CD14-positive monocyte (primary cell): ENCODE results near the gene GRK5. TPM values are rescaled to one million over a fixed set of nuclear protein-coding genes. Genes with fewer than 3 reads are reported as not detected.

Experiments used
- DNase-seq, 3 donors: peaks; one replicate each; pipeline ENCODE4 v3.0.0-alpha.2; 2011 to 2022
- H2AFZ ChIP-seq: 2 replicates; pipeline ENCODE4 v1.6.0; 2012; ENCODE audit warnings: mild to moderate bottlenecking, low read depth, low read length, inconsistent platforms; ENCODE audit not compliant: insufficient read depth, poor library complexity, severe bottlenecking
- H3K27ac ChIP-seq, 2 donors: 1 replicate in 1 of 2; 2 replicates in 1 of 2; pipeline ENCODE4 v1.5.1; 2012 to 2013; ENCODE audit warnings: low read length in 2 of 2, control low read depth in 1 of 2, inconsistent platforms in 1 of 2, low read depth in 1 of 2, mild to moderate bottlenecking in 1 of 2
- H3K27me3 ChIP-seq, 2 donors: one replicate each; pipeline versions ENCODE4 v1.6.0 to v1.6.1; 2011 to 2013; ENCODE audit warnings: low read length in 2 of 2; ENCODE audit not compliant: control insufficient read depth in 2 of 2, insufficient read depth in 2 of 2
- H3K36me3 ChIP-seq, 2 donors: replicated peaks in 1 of 2; 1 replicate in 1 of 2; 2 replicates in 1 of 2; pipeline versions ENCODE4 v1.5.1 to v1.6.1; 2012 to 2013; ENCODE audit warnings: low read length in 2 of 2, control low read depth in 1 of 2, inconsistent platforms in 1 of 2, mild to moderate bottlenecking in 1 of 2; ENCODE audit not compliant: insufficient read depth in 2 of 2, control insufficient read depth in 1 of 2
- H3K4me1 ChIP-seq, 2 donors: 1 replicate in 1 of 2; 2 replicates in 1 of 2; pipeline versions ENCODE4 v1.5.1 to v1.6.1; 2012 to 2013; ENCODE audit warnings: low read length in 2 of 2, control low read depth in 1 of 2, inconsistent platforms in 1 of 2, mild to moderate bottlenecking in 1 of 2, moderate library complexity in 1 of 2; ENCODE audit not compliant: insufficient read depth in 2 of 2, control insufficient read depth in 1 of 2
- H3K4me2 ChIP-seq: replicated peaks from 2 replicates; pipeline ENCODE3; 2012; ENCODE audit warnings: low read length, moderate library complexity, mild to moderate bottlenecking; ENCODE audit not compliant: poor library complexity, severe bottlenecking; ENCODE audit errors: extremely low read depth
- H3K4me3 ChIP-seq, 3 experiments: fragments of 200-600 bp in 1 of 3; sonication (generic) in 1 of 3; replicated peaks in 1 of 3; 1 replicate in 2 of 3; 2 replicates in 1 of 3; pipeline ENCODE4 v1.5.1; 2011 to 2013; ENCODE audit warnings: low read length in 3 of 3, mild to moderate bottlenecking in 3 of 3, control low read depth in 2 of 3, low read depth in 2 of 3, inconsistent platforms in 1 of 3, moderate library complexity in 1 of 3
- H3K79me2 ChIP-seq: 2 replicates; pipeline ENCODE4 v1.6.0; 2012; ENCODE audit warnings: mild to moderate bottlenecking, control low read depth, inconsistent platforms, low read length, moderate library complexity; ENCODE audit not compliant: insufficient read depth
- H3K9ac ChIP-seq: 2 replicates; pipeline ENCODE4 v1.6.0; 2017; ENCODE audit warnings: low read length, mild to moderate bottlenecking; ENCODE audit not compliant: insufficient read depth, poor library complexity, severe bottlenecking
- H3K9me3 ChIP-seq, 2 donors: replicated peaks in 1 of 2; 1 replicate in 1 of 2; 2 replicates in 1 of 2; pipeline versions ENCODE4 v1.5.1 to v1.6.1; 2012 to 2013; ENCODE audit warnings: low read length in 2 of 2, control low read depth in 1 of 2; ENCODE audit not compliant: control insufficient read depth in 1 of 2, insufficient read depth in 1 of 2
- H4K20me1 ChIP-seq: 2 replicates; pipeline ENCODE4 v1.6.0; 2012; ENCODE audit warnings: mild to moderate bottlenecking, low read length, control low read depth, moderate library complexity; ENCODE audit not compliant: insufficient read depth
- H3K27ac Mint-ChIP-seq, 7 donors: one replicate each; pipeline ENCODE4 v1.8.0; 2020; ENCODE audit warnings: mild to moderate bottlenecking in 7 of 7, mixed read lengths in 7 of 7, moderate library complexity in 6 of 7, inconsistent platforms in 2 of 7
- H3K27me3 Mint-ChIP-seq, 3 donors: one replicate each; pipeline ENCODE4 v1.8.0; 2021 to 2022; ENCODE audit warnings: low read depth in 3 of 3, mild to moderate bottlenecking in 3 of 3, mixed read lengths in 3 of 3, moderate library complexity in 3 of 3, inconsistent platforms in 1 of 3
- H3K36me3 Mint-ChIP-seq, 2 donors: one replicate each; pipeline ENCODE4 v1.8.0; 2020; ENCODE audit warnings: mixed read lengths in 2 of 2, inconsistent platforms in 1 of 2, mild to moderate bottlenecking in 1 of 2
- H3K4me1 Mint-ChIP-seq: one replicate; pipeline ENCODE4 v1.8.0; 2020; ENCODE audit warnings: mild to moderate bottlenecking, mixed read lengths
- H3K4me3 Mint-ChIP-seq, 2 donors: one replicate each; pipeline ENCODE4 v1.8.0; 2020; ENCODE audit warnings: mild to moderate bottlenecking in 2 of 2, mixed read lengths in 2 of 2, moderate library complexity in 1 of 2
- H3K9me3 Mint-ChIP-seq, 7 donors: one replicate each; pipeline ENCODE4 v1.8.0; 2020 to 2022; ENCODE audit warnings: mixed read lengths in 7 of 7, mild to moderate bottlenecking in 6 of 7, moderate library complexity in 6 of 7, inconsistent platforms in 2 of 7
- CTCF ChIP-seq: fragments of 200-600 bp; IDR thresholded peaks from one replicate; pipeline ENCODE4 v1.8.0; 2022; ENCODE audit warnings: antibody characterized with exemption, mild to moderate bottlenecking
- WGBS: methylation state at CpG from one replicate; pipeline ENCODE4 v1.1.5; 2013; ENCODE audit warnings: missing lambda C conversion rate; ENCODE audit not compliant: insufficient coverage; 5-methylcytosine and 5-hydroxymethylcytosine counted together
- intact Hi-C, 2 donors: fragments of 100-400 bp; cut with micrococcal nuclease; formaldehyde crosslinking; loops; one replicate each; pipeline versions ENCODE4 v1.15.0 to v1.15.1; 2023
- polyA plus RNA-seq, 3 donors: library from polyadenylated mRNA; depleted of rRNA in 1 of 3; unstranded in 2 of 3; stranded (reverse) in 1 of 3; fragments of 300-500 nt in 2 of 3; fragments of >200 nt in 1 of 3; fragmentation: Illumina TruSeq in 2 of 3; gene quantifications; 1 replicate in 2 of 3; 2 replicates in 1 of 3; pipeline ENCODE4 v1.2.3, GENCODE V29; 2012 to 2021

GRK5 gene
- polyA plus RNA-seq, 3 donors = 1.2 to 6.5 (median 2.8) TPM

GRCh38 chr10:119243488-119243887, 36.1 kb downstream of the GRK5 start:
- Histone ChIP-seq H3K27me3 (no peaks in the 10 kb centered on the region), H3K79me2 (no peaks in the 10 kb centered on the region), H3K4me2 (no peak overlapping the region), H3K4me3 (no peak overlapping the region), H3K9me3 (no peaks in the 10 kb centered on the region), H3K27ac (no peak overlapping the region), H2AFZ (no peak overlapping the region), H4K20me1 (peaks cover 13% of the 10 kb centered on the region), H3K9ac (no peak overlapping the region), H3K36me3 (no peaks in the 10 kb centered on the region), H3K4me1 (no peaks in the 10 kb centered on the region)
- Mint-ChIP-seq H3K4me3 (no peak overlapping the region), H3K36me3 (no peaks in the 10 kb centered on the region), H3K9me3 (peaks cover 0 to 8% (median 2%) of the 10 kb centered on the region in 7 donors), H3K27ac (no peak overlapping the region), H3K27me3 (peaks cover 0 to 2% (median 0%) of the 10 kb centered on the region in 3 donors), H3K4me1 (no peaks in the 10 kb centered on the region)
- WGBS = 93% methylated on average over 2 of the region's 2 CpGs
- intact Hi-C loops = no loop called here
- no peak for DNase-seq
- no peak for TF ChIP-seq CTCF

GRCh38 chr10:119243967-119244366, 36.6 kb downstream of the GRK5 start:
- H3K4me1 ChIP-seq = no peaks in the 10 kb centered on the region
- Mint-ChIP-seq H3K4me1 (no peaks in the 10 kb centered on the region), H3K36me3 (no peaks in the 10 kb centered on the region), H3K27ac (no peak overlapping the region), H3K27me3 (peaks cover 0 to 2% (median 0%) of the 10 kb centered on the region in 3 donors), H3K9me3 (peaks cover 0 to 8% (median 2%) of the 10 kb centered on the region in 7 donors), H3K4me3 (no peak overlapping the region)
- H3K4me2 ChIP-seq = no peak overlapping the region
- 100% methylated on average over 1 of the region's 1 CpG for WGBS
- no peaks in the 10 kb centered on the region for H3K9me3 ChIP-seq
- H2AFZ ChIP-seq = no peak overlapping the region
- H3K9ac ChIP-seq = no peak overlapping the region
- peaks cover 13% of the 10 kb centered on the region for H4K20me1 ChIP-seq
- no peak overlapping the region for H3K27ac ChIP-seq
- no peaks in the 10 kb centered on the region for H3K36me3 ChIP-seq
- H3K27me3 ChIP-seq = no peaks in the 10 kb centered on the region
- intact Hi-C loops = no loop called here
- DNase-seq = no peak
- no peak for TF ChIP-seq CTCF
- H3K4me3 ChIP-seq = no peak overlapping the region
- H3K79me2 ChIP-seq = no peaks in the 10 kb centered on the region
